Neuronal stem cell (in vitro differentiated cells): ENCODE results near the gene RGS6. TPM values are rescaled to one million over a fixed set of nuclear protein-coding genes. Genes with fewer than 3 reads are reported as not detected.
A peak's percentile ranks its signal among the peaks of the same experiment; 100 is the strongest.
"Not testable (repeated sequence)": the region's sequence is repeated elsewhere in the genome, so short reads cannot be mapped to it uniquely, and the experiment has no call there.

Experiments used
- DNase-seq: peaks from one replicate; pipeline ENCODE4 v3.0.0-alpha.2; 2013; ENCODE audit warnings: low spot score
- H2AFZ ChIP-seq: one replicate; pipeline ENCODE4 v1.6.1; 2013; ENCODE audit warnings: mild to moderate bottlenecking, low read length, inconsistent platforms
- H2AK5ac ChIP-seq: 2 replicates; pipeline ENCODE4 v1.6.1; 2013; ENCODE audit warnings: low read depth, mild to moderate bottlenecking, inconsistent platforms, low read length, moderate library complexity, mixed read lengths
- H2BK120ac ChIP-seq: 2 replicates; pipeline ENCODE4 v1.6.1; 2013; ENCODE audit warnings: low read depth, mild to moderate bottlenecking, inconsistent platforms, low read length, moderate library complexity, mixed read lengths
- H2BK12ac ChIP-seq: one replicate; pipeline ENCODE4 v1.6.1; 2013; ENCODE audit warnings: low read length, inconsistent platforms
- H2BK15ac ChIP-seq: 2 replicates; pipeline ENCODE4 v1.6.1; 2013; ENCODE audit warnings: mild to moderate bottlenecking, low read length, inconsistent platforms, mixed read lengths
- H2BK5ac ChIP-seq: one replicate; pipeline ENCODE4 v1.6.1; 2013; ENCODE audit warnings: inconsistent platforms, mild to moderate bottlenecking, low read length, moderate library complexity
- H3K14ac ChIP-seq: one replicate; pipeline ENCODE4 v1.6.1; 2013; ENCODE audit warnings: low read length, inconsistent platforms
- H3K18ac ChIP-seq: 2 replicates; pipeline ENCODE4 v1.6.1; 2013; ENCODE audit warnings: low read length, inconsistent platforms
- H3K23ac ChIP-seq: 2 replicates; pipeline ENCODE4 v1.6.1; 2013; ENCODE audit warnings: low read depth, mild to moderate bottlenecking, mixed read lengths, low read length, inconsistent platforms; ENCODE audit not compliant: poor library complexity
- H3K27ac ChIP-seq: replicated peaks from 3 replicates; pipeline ENCODE4 v1.5.1; 2013; ENCODE audit warnings: low read length, inconsistent platforms
- H3K27me3 ChIP-seq, 3 experiments: 2 replicates each; pipeline ENCODE4 v1.6.1; 2013; ENCODE audit warnings: low read length in 3 of 3, mild to moderate bottlenecking in 2 of 3, inconsistent platforms in 1 of 3, low read depth in 1 of 3, mixed read lengths in 1 of 3, moderate library complexity in 1 of 3; ENCODE audit not compliant: control insufficient read depth in 3 of 3, insufficient read depth in 3 of 3
- H3K36me3 ChIP-seq, 2 donors: replicated peaks in 1 of 2; 2 replicates each; pipeline ENCODE4 v1.6.1; 2013; ENCODE audit warnings: low read length in 2 of 2; ENCODE audit not compliant: control insufficient read depth in 2 of 2, insufficient read depth in 2 of 2
- H3K4ac ChIP-seq: 2 replicates; pipeline ENCODE4 v1.6.1; 2013; ENCODE audit warnings: inconsistent platforms, mild to moderate bottlenecking, low read length, moderate library complexity
- H3K4me1 ChIP-seq, 2 donors: 1 replicate in 1 of 2; 2 replicates in 1 of 2; pipeline ENCODE4 v1.6.1; 2013; ENCODE audit warnings: low read length in 2 of 2, low read depth in 1 of 2; ENCODE audit not compliant: control insufficient read depth in 2 of 2, insufficient read depth in 1 of 2
- H3K4me2 ChIP-seq: one replicate; pipeline ENCODE4 v1.6.1; 2013; ENCODE audit warnings: mild to moderate bottlenecking, low read length, inconsistent platforms; ENCODE audit not compliant: insufficient read depth, poor library complexity, severe bottlenecking
- H3K4me3 ChIP-seq, 2 donors: 2 replicates each; pipeline ENCODE4 v1.5.1; 2013; ENCODE audit warnings: low read length in 2 of 2, mild to moderate bottlenecking in 2 of 2, inconsistent platforms in 1 of 2, moderate library complexity in 1 of 2
- H3K79me1 ChIP-seq: one replicate; pipeline ENCODE4 v1.6.1; 2013; ENCODE audit warnings: low read depth, mild to moderate bottlenecking, inconsistent platforms, low read length, moderate library complexity
- H3K9ac ChIP-seq: one replicate; pipeline ENCODE4 v1.6.1; 2013; ENCODE audit warnings: mild to moderate bottlenecking, low read depth, low read length, inconsistent platforms; ENCODE audit not compliant: poor library complexity
- H3K9me3 ChIP-seq, 2 donors: replicated peaks in 1 of 2; 2 replicates each; pipeline versions ENCODE3 to v1.6.1; 2013; ENCODE audit warnings: low read length in 2 of 2, mild to moderate bottlenecking in 2 of 2, inconsistent platforms in 1 of 2, low read depth in 1 of 2, mixed read lengths in 1 of 2, moderate library complexity in 1 of 2; ENCODE audit not compliant: control insufficient read depth in 2 of 2, insufficient read depth in 1 of 2
- H4K8ac ChIP-seq: one replicate; pipeline ENCODE4 v1.6.1; 2013; ENCODE audit warnings: low read depth, mild to moderate bottlenecking, inconsistent platforms, low read length, moderate library complexity
- H4K91ac ChIP-seq: one replicate; pipeline ENCODE4 v1.6.1; 2013; ENCODE audit warnings: low read length, low read depth, mild to moderate bottlenecking, inconsistent platforms; ENCODE audit not compliant: poor library complexity
- WGBS, 2 donors: extraction: QIAGEN DNeasy Blood & Tissue Kit; methylation state at CpG; one replicate each; pipeline ENCODE4 v1.1.7; 2013; ENCODE audit warnings: missing lambda C conversion rate in 2 of 2, mixed read lengths in 1 of 2; ENCODE audit not compliant: insufficient read length in 2 of 2, insufficient replicate concordance in 1 of 2; ENCODE audit errors: extremely low coverage in 2 of 2; 5-methylcytosine and 5-hydroxymethylcytosine counted together
- polyA plus RNA-seq, 2 experiments: library from polyadenylated mRNA; stranded (reverse); fragments of 200-250 nt; gene quantifications; one replicate each; pipeline ENCODE4 v1.2.3, GENCODE V29; 2013

RGS6 gene
- 0.15 TPM for polyA plus RNA-seq (2013, experiment 1 of 2)
- polyA plus RNA-seq (2013, experiment 2 of 2), result 0.14 TPM

DNA sequence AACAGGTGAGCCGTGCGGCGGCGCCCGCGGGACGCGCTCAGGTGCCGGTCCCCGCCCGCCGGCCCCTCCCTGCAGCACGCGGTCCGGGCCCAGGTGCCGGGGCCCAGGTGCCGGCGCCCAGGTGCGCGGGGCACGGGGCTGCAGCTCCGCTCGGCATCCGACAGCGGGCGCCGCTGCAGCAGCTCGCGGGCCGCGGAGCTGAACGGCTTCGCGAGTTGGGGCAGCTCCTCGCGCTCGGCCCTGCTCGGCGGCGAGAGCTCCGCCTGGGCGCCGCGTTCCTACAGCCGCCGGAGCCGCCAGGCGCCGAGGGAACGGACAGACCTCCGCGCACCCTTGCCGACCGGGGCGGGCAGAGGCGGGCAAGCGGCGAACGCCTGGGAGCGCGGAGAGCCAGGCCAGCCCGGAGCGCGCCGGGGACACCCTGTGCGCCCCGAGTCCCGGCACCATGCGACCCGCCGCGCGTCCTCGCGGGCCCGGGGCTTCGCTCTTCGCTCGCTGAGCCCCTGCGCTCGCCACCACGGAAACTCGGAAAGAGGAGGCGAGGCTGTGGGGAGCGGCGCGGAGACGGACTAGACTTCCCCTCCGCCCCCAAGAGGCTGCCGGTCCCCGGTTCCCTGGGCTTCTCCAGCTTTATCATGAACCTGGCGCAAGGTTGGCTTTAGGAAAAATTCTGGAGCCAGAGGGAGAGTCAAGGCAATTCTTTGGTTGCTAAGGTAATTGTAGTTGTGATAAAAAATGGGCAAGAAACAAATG, at the start of gene RGS6:
TSS of gene RGS6 (plus strand) at position 201 of the 753 bp plus-strand sequence.
- peak within 1 kb of the TSS; percentile 76 for H3K18ac ChIP-seq
- H3K27ac ChIP-seq, result no peak within 1 kb of the TSS
- peak within 1 kb of the TSS; percentile 33 to 79 for H3K4me3 ChIP-seq
- no CpG with 5 or more reads among the region's 92 CpGs for WGBS, 2 donors
- H3K9me3 ChIP-seq, result no peaks in the 10 kb centered on the region
- no peak within 1 kb of the TSS for H3K23ac ChIP-seq
- no peak within 1 kb of the TSS for H4K91ac ChIP-seq
- no peak within 1 kb of the TSS for H3K14ac ChIP-seq
- peak within 1 kb of the TSS; percentile 95 for H3K4me2 ChIP-seq
- peak; percentile 50 for DNase-seq
- no peak within 1 kb of the TSS for H4K8ac ChIP-seq
- H2AK5ac ChIP-seq, result no peak within 1 kb of the TSS
- H3K36me3 ChIP-seq, result no peaks in the 10 kb centered on the region
- H2AFZ ChIP-seq, result peak within 1 kb of the TSS; percentile 92
- H3K9ac ChIP-seq, result peak within 1 kb of the TSS; percentile 83
- peaks cover 4 to 5% of the 10 kb centered on the region in 2 donors for H3K4me1 ChIP-seq
- no peaks in the 10 kb centered on the region for H3K79me1 ChIP-seq
- H2BK5ac ChIP-seq, result peak within 1 kb of the TSS; percentile 53
- peak within 1 kb of the TSS; percentile 49 for H2BK15ac ChIP-seq
- H2BK120ac ChIP-seq, result peak within 1 kb of the TSS; percentile 28
- peak within 1 kb of the TSS; percentile 73 for H2BK12ac ChIP-seq
- H3K27me3 ChIP-seq, result peaks cover 8 to 56% (median 35%) of the 10 kb centered on the region in 3 experiments
- H3K4ac ChIP-seq, result no peak within 1 kb of the TSS

DNA sequence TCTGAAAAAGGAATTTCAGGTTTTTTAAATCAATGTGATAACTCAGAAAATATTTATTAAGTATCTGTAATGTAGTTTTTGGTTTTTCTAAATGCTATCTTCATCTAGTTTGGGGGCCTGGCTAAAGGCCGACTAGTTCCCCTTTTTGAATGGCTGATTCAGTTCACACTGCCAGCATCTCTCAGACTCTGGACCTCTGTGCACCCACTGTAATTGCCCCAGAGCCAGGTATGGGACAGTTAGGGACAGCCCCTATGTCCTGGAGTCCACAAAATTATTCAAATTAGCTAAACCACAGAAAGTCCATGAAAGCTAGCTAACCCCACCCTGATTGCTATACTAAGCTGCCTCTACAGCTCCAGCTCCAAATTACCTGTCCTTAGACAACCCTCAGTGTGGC, 49.1 kb upstream of the RGS6 start:
- Histone ChIP-seq H3K4me3 (no peak overlapping the region), H3K9me3 (peaks cover 0 to 2% of the 10 kb centered on the region in 2 donors), H2BK120ac (no peak overlapping the region), H2BK12ac (no peak overlapping the region), H2AK5ac (no peak overlapping the region), H3K4me2 (no peak overlapping the region), H4K91ac (no peak overlapping the region), H3K4ac (no peak overlapping the region), H2BK5ac (no peak overlapping the region), H3K36me3 (no peaks in the 10 kb centered on the region), H2BK15ac (no peak overlapping the region), H3K27ac (no peak overlapping the region), H3K18ac (no peak overlapping the region), H3K4me1 (no peaks in the 10 kb centered on the region), H3K9ac (no peak overlapping the region), H3K14ac (no peak overlapping the region), H4K8ac (no peak overlapping the region), H3K27me3 (peaks cover 0 to 3% (median 0%) of the 10 kb centered on the region in 3 experiments), H2AFZ (no peak overlapping the region), H3K79me1 (no peaks in the 10 kb centered on the region), H3K23ac (no peak overlapping the region)
- DNase-seq, result no peak
- WGBS, 2 donors, result no CpG with 5 or more reads among the region's 1 CpG

DNA sequence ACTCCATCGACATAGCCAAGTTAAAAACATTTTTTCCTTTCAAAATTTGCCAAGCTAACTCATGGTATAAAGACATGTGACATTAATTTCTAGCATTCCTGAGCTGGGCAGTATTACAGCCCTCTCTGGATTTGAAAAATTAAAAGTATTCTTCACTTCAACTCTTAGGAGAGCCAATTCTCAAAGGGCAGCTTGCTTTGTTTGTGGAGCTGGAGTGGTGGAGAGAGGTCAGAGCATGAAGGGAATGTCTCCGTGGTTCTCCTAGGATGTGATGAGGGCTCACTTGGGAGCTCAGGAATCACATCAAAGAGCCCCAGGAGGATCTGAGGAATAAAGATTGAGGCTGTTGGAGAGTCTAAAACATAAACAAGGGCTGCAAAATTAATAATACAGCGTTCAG, 46.9 kb upstream of the RGS6 start:
- Histone ChIP-seq H3K9me3 (no peaks in the 10 kb centered on the region), H2BK5ac (no peak overlapping the region), H2AK5ac (no peak overlapping the region), H3K23ac (no peak overlapping the region), H2BK120ac (no peak overlapping the region), H4K8ac (no peak overlapping the region), H2BK15ac (no peak overlapping the region), H3K27me3 (peaks cover 0 to 3% (median 0%) of the 10 kb centered on the region in 3 experiments), H2AFZ (no peak overlapping the region), H3K14ac (no peak overlapping the region), H3K4me2 (no peak overlapping the region), H3K4me1 (peaks cover 0 to 2% of the 10 kb centered on the region in 2 donors), H2BK12ac (no peak overlapping the region), H3K18ac (no peak overlapping the region), H4K91ac (no peak overlapping the region), H3K9ac (no peak overlapping the region), H3K79me1 (no peaks in the 10 kb centered on the region), H3K27ac (no peak overlapping the region), H3K4me3 (no peak overlapping the region), H3K36me3 (no peaks in the 10 kb centered on the region), H3K4ac (no peak overlapping the region)
- WGBS, 2 donors, result no CpG with 5 or more reads among the region's 3 CpGs
- DNase-seq, result no peak

DNA sequence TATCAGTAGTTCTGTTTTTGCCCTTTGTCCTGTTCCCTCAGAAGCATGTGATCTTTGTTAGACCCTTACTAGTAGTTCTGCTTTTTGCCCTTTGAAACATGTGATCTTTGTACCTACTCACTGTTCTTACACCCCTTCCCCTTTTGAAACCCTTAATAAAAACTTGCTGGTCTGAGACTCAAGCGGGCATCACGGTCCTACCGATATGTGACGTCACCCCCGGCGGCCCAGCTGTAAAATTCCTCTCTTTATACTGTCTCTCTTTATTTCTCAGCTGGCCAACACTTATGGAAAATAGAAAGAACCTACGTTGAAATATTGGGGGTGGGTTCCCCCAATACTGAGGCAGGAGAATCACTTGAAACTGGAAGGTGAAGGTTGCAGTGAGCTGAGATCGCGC, 44.4 kb upstream of the RGS6 start:
- not testable (repeated sequence) for H4K8ac ChIP-seq, H3K27ac ChIP-seq, H2AFZ ChIP-seq, H3K4ac ChIP-seq, H2AK5ac ChIP-seq, H3K36me3 ChIP-seq, H3K79me1 ChIP-seq, H3K9me3 ChIP-seq, H3K27me3 ChIP-seq, H4K91ac ChIP-seq, H2BK15ac ChIP-seq, H2BK12ac ChIP-seq, H3K4me3 ChIP-seq, H3K4me2 ChIP-seq, H2BK5ac ChIP-seq, H2BK120ac ChIP-seq, H3K9ac ChIP-seq, DNase-seq, H3K14ac ChIP-seq, H3K18ac ChIP-seq, H3K23ac ChIP-seq
- H3K4me1 ChIP-seq, result peaks cover 0 to 12% of the 10 kb centered on the region in 2 donors
- no CpG with 5 or more reads among the region's 9 CpGs for WGBS, 2 donors
